GM10266 (cell line): ENCODE results near the gene SSH2.

Experiments
- DNase-seq: peaks from one replicate; pipeline ENCODE4 v3.0.0; 2012; ENCODE audit errors: extremely low spot score
- CTCF ChIP-seq: IDR thresholded peaks from 2 replicates; pipeline ENCODE4 v1.5.1; 2012; ENCODE audit warnings: mild to moderate bottlenecking, low read depth; ENCODE audit not compliant: control insufficient read depth, insufficient read depth; ENCODE audit errors: missing control alignments

Gene SSH2

GRCh38 chr17:29709866-29710519, 220.0 kb downstream of the SSH2 start:
- TF ChIP-seq CTCF: no peak
- no peak for DNase-seq

- TF ChIP-seq CTCF: no peak
- no peak for DNase-seq
These were observed 222.8 kb downstream of the SSH2 start for GRCh38 chr17:29707212-29707571.

- no peak for TF ChIP-seq CTCF
- DNase-seq: no peak
These were observed 224.0 kb downstream of the SSH2 start for GRCh38 chr17:29706045-29706431.

- no peak for TF ChIP-seq CTCF
- no peak for DNase-seq
These were observed 224.6 kb downstream of the SSH2 start for GRCh38 chr17:29705386-29705785.

- TF ChIP-seq CTCF: no peak
- DNase-seq: no peak
These were observed 230.7 kb downstream of the SSH2 start for GRCh38 chr17:29699283-29699682.

GRCh38 chr17:29698837-29699236, 231.2 kb downstream of the SSH2 start:
- no peak for DNase-seq
- TF ChIP-seq CTCF: no peak

- no peak for TF ChIP-seq CTCF
- DNase-seq: no peak
These were observed 231.8 kb downstream of the SSH2 start for GRCh38 chr17:29698019-29698777.
